GM18873 (cell line): ENCODE data around the gene KIF21A.

Experiments used
- ATAC-seq: cut with Tn5 transposase; IDR thresholded peaks from one replicate; pipeline ENCODE4 v1.9.1; 2021; ENCODE audit warnings: mild to moderate bottlenecking, moderate library complexity, moderate number of reproducible peaks; ENCODE audit not compliant: unreplicated experiment, low FRiP score

The KIF21A gene

GRCh38 chr12:39431797-39432196 is 11.1 kb downstream of the KIF21A start:
- ATAC-seq: no peak

DNA sequence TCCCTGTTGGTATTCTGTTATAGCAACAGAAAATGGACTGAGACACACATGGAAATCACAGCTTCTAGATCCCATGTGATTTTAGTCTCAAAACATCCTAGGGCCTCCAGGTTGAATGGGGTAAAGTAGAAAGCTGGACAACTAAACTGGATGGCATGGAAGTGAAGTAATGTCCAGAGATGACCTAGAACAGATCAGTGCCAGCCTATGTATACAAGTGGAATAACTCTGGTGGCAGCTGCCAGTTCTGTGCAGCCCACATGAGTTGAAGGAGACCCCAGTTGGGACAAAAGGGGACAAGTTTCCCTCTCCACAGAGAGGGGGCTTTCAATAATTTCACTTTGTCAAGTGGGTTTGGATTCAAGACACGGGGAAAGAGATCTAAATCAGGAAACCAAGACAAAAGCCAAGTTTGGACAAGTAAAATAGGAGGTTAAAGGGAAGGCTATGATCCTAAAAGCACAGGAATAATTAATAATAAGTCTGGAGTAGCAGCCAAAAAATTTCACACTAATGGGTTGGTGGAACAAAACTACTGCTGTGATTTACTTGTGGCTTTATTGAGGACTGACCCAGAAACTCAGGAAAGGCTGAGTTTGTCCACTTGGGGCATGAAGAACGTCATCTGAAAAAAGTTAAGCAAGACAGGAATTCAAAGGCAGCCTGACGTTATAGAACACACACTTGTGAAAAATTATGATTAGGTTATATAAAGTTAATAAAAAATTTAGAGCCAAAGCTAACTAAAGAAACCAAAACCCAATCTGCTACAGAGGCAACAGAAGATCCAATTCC is 11.7 kb downstream of the KIF21A start:
- ATAC-seq: no peak

DNA sequence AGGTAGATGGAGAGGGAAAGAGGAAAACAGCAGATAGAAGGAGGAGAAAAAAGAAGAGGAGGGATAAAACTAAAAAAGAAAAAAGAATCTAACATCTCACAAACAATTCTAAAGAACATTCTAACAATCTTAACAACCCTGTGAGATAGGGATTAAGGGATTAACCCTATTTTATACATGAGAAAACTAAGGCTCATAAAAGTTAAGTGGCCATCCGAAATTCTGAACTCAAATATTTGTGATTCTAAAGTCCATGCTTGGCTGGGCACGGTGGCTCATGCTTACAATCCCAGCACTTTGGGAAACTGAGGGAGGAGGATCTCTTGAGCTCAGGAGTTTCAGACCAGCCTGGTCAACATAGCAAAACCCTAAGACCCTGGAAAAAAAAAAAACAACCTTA is 13.1 kb downstream of the KIF21A start:
- ATAC-seq: no peak

DNA sequence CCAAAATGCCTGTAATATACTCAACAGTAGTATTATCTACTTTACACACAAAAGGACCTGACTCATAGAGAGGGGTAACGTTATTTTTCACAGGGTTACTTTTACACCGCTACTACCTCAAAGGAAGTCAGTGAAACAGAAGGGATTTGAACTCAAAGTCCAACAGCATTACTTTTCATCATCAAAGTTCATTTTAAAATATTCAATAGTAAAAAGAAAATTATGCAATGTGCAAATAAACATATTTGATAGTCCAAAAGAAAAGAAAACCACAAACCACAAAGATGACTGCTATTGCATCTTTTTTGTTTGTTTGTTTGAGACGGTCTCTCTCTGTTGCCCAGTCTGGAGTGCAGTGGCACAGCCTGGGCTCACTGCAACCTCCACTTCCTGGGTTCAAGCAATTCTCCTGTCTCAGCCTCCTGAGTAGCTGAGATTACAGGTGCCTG is 15.5 kb downstream of the KIF21A start:
- no peak for ATAC-seq

- ATAC-seq: no peak
Observed at GRCh38 chr12:39426636-39427240, 16.2 kb downstream of the KIF21A start.

DNA sequence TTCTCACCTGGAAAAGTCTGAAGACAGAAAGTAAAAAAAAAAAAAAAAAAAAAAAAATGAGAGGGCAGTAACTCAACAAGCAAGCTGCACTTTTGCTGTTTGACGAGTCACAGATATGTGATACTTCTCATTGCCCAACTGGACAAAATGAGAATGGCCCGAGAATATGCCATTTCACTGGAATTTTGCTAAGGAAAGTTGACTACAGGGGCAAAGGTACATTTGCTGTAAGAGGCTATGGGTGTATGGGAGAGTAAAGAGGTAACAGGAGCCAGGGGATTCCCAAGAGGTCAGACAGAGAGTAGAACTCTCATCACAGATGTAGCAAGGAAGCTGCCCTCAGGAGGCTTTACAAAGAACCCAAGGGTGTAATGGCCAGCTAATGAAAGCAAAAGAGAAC is 22.9 kb downstream of the KIF21A start:
- no peak for ATAC-seq

DNA sequence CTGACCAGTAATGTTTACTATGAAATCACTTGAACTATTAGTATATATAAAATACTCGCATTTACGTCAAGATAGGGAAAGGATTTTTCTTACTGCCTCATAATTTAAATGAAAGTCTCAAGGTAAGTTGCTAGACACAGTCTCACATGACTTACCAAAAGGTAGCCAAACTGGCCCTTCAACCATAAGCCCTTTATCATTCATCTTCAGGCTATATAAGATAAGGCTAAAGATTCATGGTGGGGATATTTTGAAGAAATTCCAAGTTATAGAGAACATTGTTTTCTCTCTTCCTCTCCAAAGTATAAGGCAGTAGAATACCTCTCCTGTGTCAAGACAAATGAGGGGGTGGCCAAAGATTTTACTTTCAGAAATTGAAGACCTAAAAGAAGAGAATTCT is 23.4 kb downstream of the KIF21A start:
- no peak for ATAC-seq

DNA sequence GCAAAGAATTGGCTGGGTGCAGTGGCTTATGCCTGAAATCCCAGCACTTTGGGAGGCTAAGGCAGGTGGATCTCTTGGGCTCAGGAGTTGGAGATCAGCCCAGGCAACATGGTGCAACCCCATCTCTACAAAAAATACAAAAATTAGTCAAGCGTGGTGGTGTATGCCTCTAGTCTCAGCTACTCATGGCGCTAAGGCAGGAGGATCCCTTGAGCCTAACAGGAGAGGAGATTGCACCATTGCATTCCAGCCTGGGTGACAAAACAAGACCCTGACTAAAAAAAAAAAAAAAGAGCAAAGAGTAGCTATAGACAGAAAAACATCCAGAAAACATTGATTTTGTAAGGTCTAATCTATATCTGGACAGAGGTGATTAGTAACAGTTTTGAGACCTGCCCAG is 25.0 kb downstream of the KIF21A start:
- no peak for ATAC-seq

- ATAC-seq: no peak
Observed at GRCh38 chr12:39413836-39414771, 28.8 kb downstream of the KIF21A start.

DNA sequence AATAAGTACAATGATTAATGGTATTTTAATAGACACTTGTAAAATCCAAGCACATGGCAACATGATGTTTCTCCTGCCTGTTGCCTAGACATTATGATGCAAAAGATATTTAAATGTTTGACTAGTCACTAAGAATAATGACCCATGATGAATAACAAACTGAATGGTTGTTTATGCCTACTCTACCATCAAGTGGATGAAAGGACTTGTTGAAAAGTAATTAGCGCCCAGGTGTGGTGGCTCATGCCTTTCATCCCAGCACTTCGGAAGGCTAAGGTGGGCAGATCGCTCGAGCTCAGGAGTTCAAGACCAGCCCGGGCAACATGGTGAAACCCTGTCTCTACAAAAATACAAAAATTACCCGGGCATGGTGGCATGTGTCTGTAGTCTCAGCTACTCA is 30.7 kb downstream of the KIF21A start:
- no peak for ATAC-seq

GRCh38 chr12:39406262-39406661 is 36.7 kb downstream of the KIF21A start:
- ATAC-seq: no peak

DNA sequence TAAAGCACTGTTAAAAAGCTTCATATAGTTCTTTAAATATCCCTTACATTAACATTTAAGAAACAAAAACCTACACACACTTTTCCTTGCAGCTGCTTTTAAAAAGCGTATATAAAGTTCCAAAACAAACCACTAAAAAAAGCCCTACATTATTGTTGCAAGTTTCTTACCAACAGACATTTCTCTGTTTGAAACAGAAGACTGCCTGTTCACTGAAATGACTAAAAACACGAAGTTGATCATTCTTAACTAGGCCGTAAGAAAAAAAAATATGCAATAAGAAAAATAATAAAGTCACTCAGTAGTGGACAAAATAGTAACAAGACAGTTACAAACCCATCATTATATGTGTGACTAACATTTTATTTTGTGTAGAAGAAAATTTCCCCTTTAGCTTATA is 37.3 kb downstream of the KIF21A start:
- ATAC-seq: no peak

DNA sequence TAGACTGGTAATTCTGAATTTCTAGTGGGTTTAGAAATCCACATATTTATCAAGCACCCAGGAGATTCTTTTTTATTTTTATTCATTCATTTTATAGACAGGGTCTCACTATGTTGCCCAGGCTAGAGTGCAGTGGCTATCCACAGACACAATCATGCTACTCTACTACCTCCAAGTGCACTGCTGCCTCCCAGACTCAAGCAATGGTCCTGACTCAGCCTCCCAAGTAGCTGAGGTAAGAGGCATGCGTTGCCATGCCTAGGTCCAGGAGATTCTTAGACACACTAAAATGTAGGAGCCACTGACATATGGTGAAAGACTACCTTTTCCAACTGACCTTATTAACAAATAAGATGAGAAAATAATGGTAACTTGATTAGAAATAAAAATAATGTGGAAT is 38.9 kb downstream of the KIF21A start:
- ATAC-seq: no peak

- no peak for ATAC-seq
Observed at GRCh38 chr12:39403376-39403775, 39.5 kb downstream of the KIF21A start.

DNA sequence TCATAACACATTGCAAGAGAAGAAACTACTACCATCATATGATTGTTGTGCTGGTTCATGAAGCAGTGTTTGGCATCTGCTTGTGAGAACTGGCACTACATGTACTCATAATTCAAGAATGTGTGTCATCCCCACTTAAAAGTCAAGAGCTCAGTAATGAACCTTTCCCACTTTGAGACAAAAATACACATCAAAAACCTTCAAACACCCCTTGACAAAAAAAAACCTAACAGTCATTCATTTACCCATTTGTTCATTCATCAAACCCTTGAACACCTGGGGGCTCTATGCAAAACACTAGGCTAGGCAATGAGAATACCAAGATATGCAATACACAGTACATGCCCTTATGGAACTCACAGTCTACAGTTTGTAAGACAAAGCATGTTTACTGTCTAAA is 40.0 kb downstream of the KIF21A start:
- peak; percentile 57 for ATAC-seq

DNA sequence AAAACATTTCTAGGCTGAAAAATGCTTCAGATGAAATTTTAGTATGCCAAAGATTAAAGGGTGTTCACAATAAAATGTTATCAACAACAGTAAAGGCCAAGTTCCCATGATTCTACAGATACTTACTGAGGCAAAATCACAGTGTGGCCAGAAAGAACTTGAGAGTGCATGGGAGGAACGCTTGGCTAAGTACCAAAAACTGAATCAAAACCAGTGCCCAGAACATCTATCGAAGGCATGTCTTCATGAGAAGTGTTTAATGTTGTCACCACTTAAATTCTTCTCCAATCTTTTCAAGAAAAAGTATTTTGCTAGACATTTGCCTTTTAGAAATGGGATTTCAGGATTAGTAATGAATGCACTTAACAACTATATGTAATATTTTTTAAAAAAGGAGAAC is 41.5 kb downstream of the KIF21A start:
- ATAC-seq: no peak

DNA sequence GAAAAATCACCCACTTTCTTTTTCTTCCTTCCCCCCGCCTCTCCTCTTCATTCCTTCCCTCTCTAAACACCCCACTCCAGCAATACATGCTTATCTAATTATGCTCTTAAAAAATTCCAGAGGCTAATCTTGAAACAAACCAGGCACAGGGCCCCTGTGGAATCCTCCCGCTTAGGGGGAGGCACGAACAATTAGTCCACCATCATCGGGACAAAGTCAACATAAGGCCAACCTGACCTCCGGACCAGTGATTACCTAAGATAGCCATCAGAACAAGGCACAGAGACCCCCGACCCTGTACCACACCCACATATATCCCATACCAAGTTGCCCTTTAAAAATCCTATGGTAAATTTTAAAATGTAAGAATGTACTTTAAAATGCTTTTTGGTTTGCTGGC is 47.1 kb downstream of the KIF21A start:
- no peak for ATAC-seq

DNA sequence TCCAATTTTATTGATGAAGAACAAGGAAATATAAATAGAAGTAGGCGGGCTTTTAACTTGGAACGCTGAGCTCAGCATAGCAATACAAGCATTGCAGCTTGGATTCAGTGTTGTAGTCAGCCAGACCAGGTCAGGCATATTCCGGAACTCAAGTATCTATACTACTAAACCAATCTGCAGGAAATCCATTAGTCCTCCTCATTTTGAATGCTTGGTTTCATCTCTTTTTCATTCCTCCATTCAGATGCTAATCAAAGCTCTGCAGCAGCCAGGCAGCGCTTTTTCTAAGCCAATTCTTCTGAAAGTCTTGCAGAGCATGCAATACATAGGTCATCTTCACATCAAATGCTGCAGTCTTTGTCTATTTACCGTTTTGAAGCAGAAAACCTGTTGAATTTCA is 49.0 kb downstream of the KIF21A start:
- no peak for ATAC-seq

DNA sequence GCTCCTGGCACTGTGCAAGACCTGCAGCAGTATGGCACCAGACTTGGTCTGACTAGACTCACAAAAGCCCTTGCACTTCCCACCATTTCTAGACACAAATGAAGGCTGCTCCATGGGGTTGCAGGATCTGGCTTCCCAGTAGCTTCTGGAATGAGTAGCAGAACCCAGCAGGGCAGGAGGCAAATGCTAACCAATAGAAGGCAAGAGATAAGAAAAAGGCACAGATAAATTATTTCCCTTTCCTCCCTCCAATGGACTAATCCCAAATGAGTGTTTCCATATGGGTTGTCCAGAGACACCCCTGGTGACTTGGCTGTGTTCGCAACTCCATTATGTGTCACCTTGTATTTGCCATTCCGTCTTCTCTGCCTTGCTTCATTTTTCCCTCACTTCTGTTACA is 49.7 kb downstream of the KIF21A start:
- no peak for ATAC-seq

DNA sequence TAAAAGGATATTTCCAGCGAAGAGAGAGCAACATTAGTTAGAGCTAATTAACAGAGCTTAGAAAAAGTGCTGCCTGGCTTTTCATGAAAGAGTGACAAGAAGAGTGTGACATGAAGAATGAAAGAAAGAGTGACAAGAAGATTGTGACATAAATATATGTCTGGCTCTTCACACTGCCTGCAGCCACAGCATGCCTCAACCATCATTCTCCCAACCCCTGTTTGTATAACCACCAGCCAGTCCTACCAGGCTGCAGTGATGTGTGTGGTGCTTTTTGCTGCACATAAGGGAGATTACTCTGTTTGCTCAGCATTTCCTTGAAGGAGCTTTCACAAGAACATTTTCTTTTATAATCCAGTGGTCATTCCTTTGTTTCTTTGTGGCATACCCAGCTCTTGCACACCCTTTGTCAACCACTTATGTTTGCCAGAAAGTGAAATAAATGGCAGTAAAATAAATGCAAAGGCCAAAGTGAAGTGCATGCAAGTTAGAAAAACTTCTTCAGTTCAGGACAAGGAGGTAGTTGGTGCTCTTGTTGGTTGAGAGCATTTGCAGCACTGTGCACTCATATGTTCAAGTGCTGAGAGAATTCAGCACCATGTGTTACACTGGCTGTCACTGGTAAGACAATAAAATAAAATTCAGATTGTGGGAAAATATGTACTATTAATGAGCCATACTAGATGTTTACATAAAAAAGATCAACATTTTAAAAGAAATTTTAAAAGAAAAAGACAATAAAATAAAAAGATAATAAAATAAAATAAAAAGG is 50.6 kb downstream of the KIF21A start:
- ATAC-seq: no peak
